ENCODE data around the gene CRTAC1.

DNA sequence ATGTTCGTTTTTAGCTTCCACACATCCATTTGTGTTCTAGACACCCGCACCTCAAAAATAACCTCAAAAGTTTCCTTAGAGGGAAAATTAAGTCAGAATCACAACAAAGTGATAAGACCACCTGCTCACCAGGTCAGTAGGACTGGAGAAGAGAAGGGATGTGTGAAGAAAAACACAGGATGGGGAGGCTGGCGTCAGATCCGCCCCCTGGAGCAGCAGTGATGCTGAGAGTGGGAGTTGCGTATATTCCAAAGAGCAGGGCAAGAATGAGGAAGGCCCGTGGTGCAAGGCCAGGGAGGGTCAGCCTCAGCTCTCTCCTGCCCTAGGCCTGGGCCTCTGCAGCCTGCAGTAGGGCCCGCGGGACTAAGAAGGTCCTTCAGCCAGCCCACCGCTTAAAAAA is 28.7 kb downstream of the CRTAC1 start:
- TF ChIP-seq, protein P1, sequence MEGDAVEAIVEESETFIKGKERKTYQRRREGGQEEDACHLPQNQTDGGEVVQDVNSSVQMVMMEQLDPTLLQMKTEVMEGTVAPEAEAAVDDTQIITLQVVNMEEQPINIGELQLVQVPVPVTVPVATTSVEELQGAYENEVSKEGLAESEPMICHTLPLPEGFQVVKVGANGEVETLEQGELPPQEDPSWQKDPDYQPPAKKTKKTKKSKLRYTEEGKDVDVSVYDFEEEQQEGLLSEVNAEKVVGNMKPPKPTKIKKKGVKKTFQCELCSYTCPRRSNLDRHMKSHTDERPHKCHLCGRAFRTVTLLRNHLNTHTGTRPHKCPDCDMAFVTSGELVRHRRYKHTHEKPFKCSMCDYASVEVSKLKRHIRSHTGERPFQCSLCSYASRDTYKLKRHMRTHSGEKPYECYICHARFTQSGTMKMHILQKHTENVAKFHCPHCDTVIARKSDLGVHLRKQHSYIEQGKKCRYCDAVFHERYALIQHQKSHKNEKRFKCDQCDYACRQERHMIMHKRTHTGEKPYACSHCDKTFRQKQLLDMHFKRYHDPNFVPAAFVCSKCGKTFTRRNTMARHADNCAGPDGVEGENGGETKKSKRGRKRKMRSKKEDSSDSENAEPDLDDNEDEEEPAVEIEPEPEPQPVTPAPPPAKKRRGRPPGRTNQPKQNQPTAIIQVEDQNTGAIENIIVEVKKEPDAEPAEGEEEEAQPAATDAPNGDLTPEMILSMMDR (IDR thresholded peaks at IDR 0.05 in 8 of 11, conservative IDR thresholded peaks at IDR 0.05 in 3 of 11) = no peak
- TF ChIP-seq POLR2A (IDR thresholded peaks at IDR 0.05) = no peak
- no peak for TF ChIP-seq POLR2AphosphoS5 (IDR thresholded peaks at IDR 0.05)

Data from spleen (tissue), 7 donors.